ENCODE measurements around the gene PNPLA1.

Gene PNPLA1

GRCh38 chr6:36269834-36270705, at the start of gene PNPLA1:
Gene PNPLA1, plus strand, starts transcription at chr6:36270060. Its CDS starts 400 bp downstream, at chr6:36270460.
- no peak for DNase-seq

GRCh38 chr6:36220226-36220625, 49.6 kb upstream of the PNPLA1 start:
- no peak for DNase-seq

GRCh38 chr6:36221674-36222073, 48.2 kb upstream of the PNPLA1 start:
- DNase-seq = no peak

GRCh38 chr6:36222924-36223323, 46.9 kb upstream of the PNPLA1 start:
- no peak for DNase-seq

- no peak for DNase-seq
Measured at GRCh38 chr6:36223706-36224105, 46.2 kb upstream of the PNPLA1 start.

- no peak for DNase-seq
Measured at GRCh38 chr6:36224918-36225461, 44.9 kb upstream of the PNPLA1 start.

GRCh38 chr6:36226438-36227047, 43.3 kb upstream of the PNPLA1 start:
- DNase-seq = no peak

- DNase-seq = no peak
Measured at GRCh38 chr6:36227379-36228228, 42.3 kb upstream of the PNPLA1 start.

- DNase-seq = no peak
Measured at GRCh38 chr6:36229223-36229622, 40.6 kb upstream of the PNPLA1 start.

GRCh38 chr6:36230371-36230770, 39.5 kb upstream of the PNPLA1 start:
- no peak for DNase-seq

- DNase-seq = no peak
Measured at GRCh38 chr6:36232172-36232571, 37.7 kb upstream of the PNPLA1 start.

GRCh38 chr6:36235309-36235708, 34.6 kb upstream of the PNPLA1 start:
- DNase-seq = no peak

- DNase-seq = no peak
Measured at GRCh38 chr6:36235862-36236261, 34.0 kb upstream of the PNPLA1 start.

GRCh38 chr6:36239774-36240173, 30.1 kb upstream of the PNPLA1 start:
- DNase-seq = no peak

- DNase-seq = no peak
Measured at GRCh38 chr6:36241728-36242127, 28.1 kb upstream of the PNPLA1 start.

- no peak for DNase-seq
Measured at GRCh38 chr6:36242161-36242560, 27.7 kb upstream of the PNPLA1 start.

GRCh38 chr6:36242626-36243025, 27.2 kb upstream of the PNPLA1 start:
- no peak for DNase-seq

GRCh38 chr6:36243562-36244212, 26.2 kb upstream of the PNPLA1 start:
- DNase-seq = no peak

- DNase-seq = no peak
Measured at GRCh38 chr6:36244641-36245280, 25.1 kb upstream of the PNPLA1 start.

GRCh38 chr6:36245572-36246061, 24.2 kb upstream of the PNPLA1 start:
- DNase-seq = no peak

GRCh38 chr6:36246506-36247268, 23.2 kb upstream of the PNPLA1 start:
- no peak for DNase-seq
